Caki2 (cell line): ENCODE data around the gene LIPA. TPM values are rescaled to one million over a fixed set of nuclear protein-coding genes. Genes with fewer than 3 reads are reported as not detected.
"Not testable (repeated sequence)": the region's sequence is repeated elsewhere in the genome, so short reads cannot be mapped to it uniquely, and the experiment has no call there.

ENCODE experiments used
- DNase-seq: peaks from one replicate; pipeline ENCODE4 v3.0.0-alpha.2; 2015; ENCODE audit warnings: low read depth
- in situ Hi-C: cut with HindIII; loops from 2 replicates; pipeline ENCODE4 v1.10.0; 2016; ENCODE audit warnings: low sequenced_read_pairs, low pct_unique_long_range_greater_than_20kb, mixed read lengths
- total RNA-seq: library from RNA; depleted of rRNA; stranded (reverse); fragments of >200 nt; shearing (Covaris generic); gene quantifications from 2 replicates; pipeline ENCODE4 v1.2.3, GENCODE V29; 2014; ENCODE audit warnings: low replicate concordance

The LIPA gene
- total RNA-seq, 1 experiment from 2014 or later: 61.0 TPM

DNA sequence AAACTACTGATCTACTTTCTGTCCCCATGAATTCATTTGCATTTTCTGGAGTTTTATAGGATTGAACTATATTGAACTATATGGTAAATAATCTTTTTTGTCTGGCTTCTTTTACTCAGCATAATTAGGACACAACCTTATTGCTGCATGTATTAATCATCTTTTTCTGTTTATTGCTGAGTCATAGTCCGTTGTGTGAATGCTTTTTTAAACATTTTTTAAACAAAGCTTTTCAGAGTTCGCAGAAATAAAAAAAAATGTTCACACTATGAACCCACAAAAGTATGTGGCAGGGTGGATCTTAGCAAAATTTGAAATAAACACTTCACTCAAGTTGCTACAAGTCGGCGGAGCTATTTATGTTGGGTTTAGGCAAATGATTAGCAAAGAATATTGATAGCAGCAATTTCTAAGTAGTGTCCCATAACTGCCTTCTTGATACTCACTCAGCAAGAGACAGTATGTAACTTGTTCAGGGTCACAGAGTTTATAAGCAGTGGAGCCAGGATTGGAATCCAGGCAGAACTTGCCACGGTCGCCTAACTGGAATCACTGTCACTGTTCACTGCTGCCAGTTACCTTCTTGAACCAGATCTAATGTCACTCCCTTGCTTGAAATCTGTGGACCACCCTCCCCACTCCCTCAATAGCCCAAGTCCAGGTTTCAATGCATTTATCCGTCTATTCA is 50.1 kb downstream of the LIPA start:
- peak; percentile 8 for DNase-seq
- in situ Hi-C loops: loop anchor here (25.0 kb wide), 1 partner anchor 189 kb away; no protein-coding TSS in a partner anchor

- in situ Hi-C loops: no loop called here
- DNase-seq: no peak
These were observed 54.1 kb downstream of the LIPA start for GRCh38 chr10:89197473-89197872.

DNA sequence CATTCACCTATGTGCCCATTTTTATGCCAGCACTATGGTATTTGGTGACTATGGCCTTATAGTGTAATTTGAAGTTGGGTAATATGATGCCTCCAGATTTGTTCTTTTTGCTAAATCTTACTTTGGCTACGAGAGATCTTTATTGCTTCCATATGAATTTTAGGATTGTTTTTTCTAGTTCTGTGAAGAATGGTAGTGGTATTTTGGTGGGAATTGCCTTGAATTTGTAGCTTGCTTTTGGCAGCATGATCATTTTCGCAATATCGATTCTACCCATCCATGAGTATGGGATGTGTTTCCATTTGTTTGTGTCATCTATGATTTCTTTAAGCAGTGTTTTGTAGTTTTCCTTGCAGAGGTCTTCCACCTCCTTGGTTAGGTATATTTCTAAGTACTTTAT is 60.3 kb downstream of the LIPA start:
- in situ Hi-C loops, DNase-seq: not testable (repeated sequence)

GRCh38 chr10:89189211-89189734 is 62.3 kb downstream of the LIPA start:
- in situ Hi-C loops: no loop called here
- no peak for DNase-seq

DNA sequence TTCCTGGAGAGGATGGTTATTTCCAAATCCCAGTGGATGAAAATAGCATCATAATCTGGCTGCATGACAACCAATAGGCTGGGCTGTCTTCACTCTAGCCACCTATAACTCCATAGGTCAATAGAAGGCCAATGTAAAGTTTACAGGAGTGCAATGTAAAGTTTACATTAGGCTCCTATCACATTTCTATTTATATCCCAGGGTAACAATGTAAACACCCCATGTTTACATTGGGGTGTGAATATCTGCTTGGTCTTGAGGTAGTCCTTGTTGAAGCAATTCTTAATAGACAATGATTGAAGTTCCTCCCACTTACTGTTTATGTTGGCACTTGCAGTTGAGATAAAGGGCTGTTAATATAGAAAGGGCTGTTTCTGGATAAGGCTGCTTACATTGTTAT is 65.9 kb downstream of the LIPA start:
- DNase-seq: no peak
- in situ Hi-C loops: no loop called here

DNA sequence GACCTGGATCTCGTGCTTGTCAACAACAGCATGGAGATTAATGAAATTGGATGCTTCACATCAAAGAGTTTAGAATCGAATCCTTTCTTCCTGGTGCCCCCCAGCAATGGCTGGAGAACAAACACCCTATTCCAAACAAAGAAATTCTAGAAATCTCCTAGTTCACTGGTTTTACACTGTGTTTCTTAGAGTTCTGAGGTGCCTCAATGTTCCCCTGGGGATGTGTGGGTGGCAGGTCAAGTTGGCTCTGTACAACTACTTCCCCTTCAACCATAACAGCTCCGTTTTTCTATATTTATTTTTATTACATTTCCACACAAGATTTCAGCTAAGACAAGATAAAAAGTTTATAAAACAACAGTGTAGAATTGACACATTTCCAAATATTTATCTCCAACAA is 66.9 kb downstream of the LIPA start:
- in situ Hi-C loops: no loop called here
- DNase-seq: no peak

DNA sequence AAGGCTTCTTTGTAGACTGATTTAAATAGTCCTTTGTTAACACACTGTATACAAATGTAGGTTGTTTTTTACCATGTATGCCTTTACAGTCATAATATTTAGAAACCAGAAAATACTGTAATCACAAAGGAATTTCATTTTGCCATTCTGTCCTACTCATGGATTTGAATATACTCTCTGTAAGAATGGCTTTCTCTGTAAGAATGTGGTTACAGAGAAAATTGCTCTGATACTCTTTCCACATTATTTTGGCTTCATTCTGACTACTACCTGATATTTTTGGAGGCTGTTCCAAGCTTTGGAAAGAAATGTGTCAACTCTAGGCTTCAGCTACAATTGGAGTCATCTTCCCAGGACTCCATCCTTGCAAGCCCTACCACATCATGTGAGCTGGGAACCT is 68.0 kb downstream of the LIPA start:
- DNase-seq: no peak
- in situ Hi-C loops: no loop called here

DNA sequence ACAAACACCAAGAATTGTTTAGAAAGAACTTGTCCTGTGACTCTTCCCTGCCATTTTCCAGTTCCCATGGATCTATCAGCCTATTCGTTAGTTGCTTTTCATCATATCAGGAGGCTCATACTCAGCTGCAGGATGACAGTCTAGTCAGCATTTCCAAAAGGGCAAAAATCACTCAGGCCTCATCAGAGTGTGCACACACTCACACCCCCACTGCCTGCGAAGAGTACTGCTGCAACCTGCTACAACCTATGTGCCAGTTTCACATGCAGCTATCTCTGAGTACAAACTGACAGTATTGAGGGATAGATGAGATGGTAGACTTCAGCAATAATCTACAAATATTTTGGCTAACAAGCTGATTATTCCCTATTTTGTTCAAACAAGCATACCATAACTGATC is 68.7 kb downstream of the LIPA start:
- in situ Hi-C loops: no loop called here
- DNase-seq: no peak

DNA sequence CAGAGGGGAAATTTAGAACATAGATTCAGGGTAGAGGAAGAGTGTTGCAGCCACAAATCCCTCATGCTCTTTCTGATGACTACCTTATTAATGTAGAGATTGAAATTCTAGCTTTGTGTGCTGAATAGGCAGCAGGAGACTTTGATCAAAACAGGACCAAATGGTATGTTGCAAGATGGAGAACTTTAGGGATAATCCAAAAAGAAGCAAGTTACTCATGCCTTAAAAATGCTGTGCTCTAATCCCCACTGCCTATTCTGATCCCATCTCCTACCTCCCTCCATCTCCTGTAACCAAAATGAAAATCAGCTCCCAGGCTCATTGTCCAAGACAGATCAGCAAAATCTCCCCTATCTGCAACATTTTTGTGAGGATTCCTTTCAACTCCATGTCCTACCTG is 75.8 kb downstream of the LIPA start:
- in situ Hi-C loops: no loop called here
- DNase-seq: no peak

DNA sequence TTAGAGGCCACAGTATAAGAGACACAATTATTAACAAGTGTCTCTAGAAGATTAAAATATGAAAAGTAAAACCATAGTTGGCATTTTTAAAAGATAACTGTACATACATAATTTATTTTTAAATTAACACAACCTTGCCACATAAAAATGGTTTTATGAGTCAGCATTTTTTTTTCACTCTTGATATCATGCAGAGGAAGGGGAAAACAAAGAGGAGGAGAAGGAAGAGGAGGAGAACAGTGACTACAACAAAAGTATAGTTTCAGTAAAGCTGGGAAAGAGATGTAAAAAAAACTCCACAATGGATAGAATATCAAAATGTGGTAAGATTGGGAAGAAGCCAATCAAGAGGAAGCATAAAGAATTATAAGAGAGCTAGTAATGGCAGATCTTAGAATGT is 78.5 kb downstream of the LIPA start:
- no peak for DNase-seq
- in situ Hi-C loops: no loop called here

DNA sequence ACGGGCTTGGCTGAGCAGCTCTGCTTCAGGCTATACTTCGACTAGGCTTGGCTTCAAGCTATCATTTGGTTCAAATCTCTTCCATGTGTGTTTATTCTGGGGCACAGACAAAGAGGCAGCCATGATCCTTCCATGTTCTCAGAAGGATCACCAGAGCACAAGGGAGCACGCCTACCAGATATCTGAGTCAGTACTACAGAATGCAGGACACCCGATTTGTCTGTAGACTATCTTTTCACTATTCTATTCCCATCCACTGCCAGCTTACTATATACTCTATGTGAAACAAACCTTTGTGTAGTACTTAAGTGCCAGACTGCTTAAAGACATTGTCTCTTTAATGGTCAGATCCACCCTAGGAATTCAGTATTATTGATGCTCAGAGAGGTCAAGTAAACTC is 79.6 kb downstream of the LIPA start:
- in situ Hi-C loops: no loop called here
- DNase-seq: no peak

- DNase-seq: no peak
- in situ Hi-C loops: no loop called here
These were observed 80.2 kb downstream of the LIPA start for GRCh38 chr10:89171263-89171872.

DNA sequence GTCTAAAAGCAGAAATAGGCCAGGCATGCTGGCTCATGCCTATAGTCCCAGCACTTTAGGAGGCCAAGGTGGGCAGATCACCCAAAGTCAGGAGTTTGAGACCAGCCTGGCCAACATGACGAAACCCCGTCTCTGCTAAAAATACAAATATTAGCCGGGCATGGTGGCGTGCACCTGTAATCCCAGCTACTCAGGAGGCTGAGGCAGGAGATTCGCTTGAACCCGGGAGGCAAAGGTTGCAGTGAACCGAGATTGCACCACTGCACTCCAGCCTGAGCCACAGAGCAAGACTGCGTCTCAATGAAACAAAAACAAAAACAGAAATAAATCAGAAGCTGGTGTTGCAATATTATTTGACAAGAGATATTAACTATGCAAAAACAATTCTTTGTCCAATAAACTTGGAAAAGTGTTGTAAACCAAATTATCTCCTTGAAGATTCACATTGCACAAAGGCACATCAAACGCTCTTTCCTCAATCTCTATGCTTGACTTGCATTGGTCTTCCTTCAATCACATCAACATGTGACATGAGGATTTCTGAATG is 83.1 kb downstream of the LIPA start:
- in situ Hi-C loops, DNase-seq: not testable (repeated sequence)

GRCh38 chr10:89167915-89168314 is 83.7 kb downstream of the LIPA start:
- no peak for DNase-seq
- in situ Hi-C loops: no loop called here

GRCh38 chr10:89165923-89166322 is 85.7 kb downstream of the LIPA start:
- DNase-seq: no peak
- in situ Hi-C loops: no loop called here

DNA sequence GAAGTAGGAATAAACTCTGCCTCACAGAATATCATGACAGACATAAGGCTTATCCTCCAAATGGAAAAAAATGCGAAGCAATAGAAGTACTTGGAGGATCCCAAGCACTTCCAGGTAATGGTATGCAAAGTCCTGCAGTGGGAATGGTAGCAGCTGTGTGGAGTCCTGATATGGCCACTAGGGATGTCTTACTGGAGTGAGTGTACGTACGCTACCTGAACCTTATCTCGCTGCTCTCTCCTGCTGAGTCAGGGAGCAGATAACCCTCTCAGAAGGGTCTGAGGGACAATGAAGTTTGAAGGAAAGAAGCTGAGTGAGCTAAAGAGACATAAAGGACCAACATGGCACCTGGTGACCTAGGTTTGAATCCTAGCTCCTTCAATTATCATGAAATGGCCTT is 86.7 kb downstream of the LIPA start:
- in situ Hi-C loops: no loop called here
- DNase-seq: no peak

DNA sequence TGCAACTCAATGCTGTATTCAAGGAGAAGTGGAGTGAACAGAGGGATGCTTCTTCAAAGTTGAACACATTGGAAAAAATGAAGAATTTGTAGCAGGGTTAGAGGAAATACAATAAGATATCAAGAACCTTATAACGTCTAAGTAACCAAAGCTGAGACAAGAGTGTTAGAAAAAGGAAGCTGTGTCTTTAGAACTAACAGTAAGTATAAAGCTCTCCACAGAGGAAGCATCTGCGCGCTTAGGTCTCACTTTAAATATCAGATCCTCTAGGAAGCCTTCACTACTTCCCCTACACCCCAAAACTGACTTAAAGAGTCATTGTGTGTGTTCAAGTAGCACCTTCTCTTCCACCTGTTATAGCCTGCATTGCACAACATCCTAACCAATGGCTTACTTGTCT is 87.5 kb downstream of the LIPA start:
- no peak for DNase-seq
- in situ Hi-C loops: no loop called here
